Measurements from ENCODE around the gene SMIM32. TPM values are rescaled to one million over a fixed set of nuclear protein-coding genes. Genes with fewer than 3 reads are reported as not detected.

The SMIM32 gene
- total and polyA plus RNA-seq, 9 donors: 0.13 TPM; not detected in 8

- H3K27me3 ChIP-seq: peaks cover 2% of the 10 kb centered on the region
- peak overlapping the region; percentile 33 for H3K4me3 ChIP-seq
- no peak for DNase-seq
- no peak for TF ChIP-seq CTCF (IDR thresholded peaks at IDR 0.05)
- TF ChIP-seq POLR2A (IDR thresholded peaks at IDR 0.05): no peak
- TF ChIP-seq EP300 (IDR thresholded peaks at IDR 0.05): no peak
- no peak overlapping the region for H3K27ac ChIP-seq
- no peaks in the 10 kb centered on the region for H3K9me3 ChIP-seq
- H3K36me3 ChIP-seq: no peaks in the 10 kb centered on the region
- WGBS, 3 donors: 9 to 14% (median 11%) methylated on average over 44 of the region's 44 CpGs
- H3K4me1 ChIP-seq (ENCODE audit: insufficient read depth): peaks cover 4% of the 10 kb centered on the region
- intact Hi-C loops (cut with DNase I): no loop called here
Observed at GRCh38 chr5:136191304-136192014, 1.5 kb downstream of the SMIM32 start.

- Histone ChIP-seq H3K27ac (no peak overlapping the region), H3K4me1 (ENCODE audit: insufficient read depth) (peaks cover 4% of the 10 kb centered on the region), H3K27me3 (peaks cover 2% of the 10 kb centered on the region), H3K9me3 (no peaks in the 10 kb centered on the region), H3K36me3 (no peaks in the 10 kb centered on the region), H3K4me3 (no peak overlapping the region)
- DNase-seq: no peak
- intact Hi-C loops (cut with DNase I): no loop called here
- no peak for TF ChIP-seq EP300 (IDR thresholded peaks at IDR 0.05)
- TF ChIP-seq POLR2A (IDR thresholded peaks at IDR 0.05): no peak
- no peak for TF ChIP-seq CTCF (IDR thresholded peaks at IDR 0.05)
- WGBS, 3 donors: 4 to 22% (median 6%) methylated on average over 1 of the region's 1 CpG
Observed at GRCh38 chr5:136190904-136191303, 2.1 kb downstream of the SMIM32 start.

DNA sequence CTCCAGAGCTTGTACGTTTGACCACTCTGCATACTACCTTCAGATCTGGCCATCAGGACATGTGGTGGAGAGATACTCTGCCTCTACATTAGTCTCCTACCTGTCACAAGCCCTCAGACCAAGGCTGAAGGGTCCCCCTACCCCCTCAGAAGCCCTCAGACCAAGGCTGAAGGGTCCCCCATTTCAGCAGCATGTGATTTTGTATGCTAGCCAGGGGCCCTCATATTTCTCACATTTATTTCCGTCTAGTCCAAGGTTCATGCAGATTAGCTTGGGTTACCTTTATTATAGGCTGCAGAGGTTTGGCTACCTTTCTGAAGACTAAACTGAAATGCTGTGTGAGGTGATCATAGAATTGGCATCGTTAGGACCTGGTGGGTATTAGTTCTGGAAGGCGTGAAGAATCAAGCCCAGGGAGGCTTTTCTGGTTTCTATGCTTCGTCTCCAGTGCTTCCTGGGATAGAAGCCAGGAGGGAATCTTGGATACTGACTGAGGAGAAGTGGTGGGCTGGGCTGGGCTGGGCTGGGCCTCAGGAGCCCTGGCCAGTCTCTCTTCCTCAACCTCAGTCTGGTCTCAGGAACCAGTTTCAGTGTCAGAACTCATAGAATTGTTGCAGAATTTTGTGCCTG is 2.8 kb downstream of the SMIM32 start:
- WGBS, 3 donors: 19 to 26% (median 19%) methylated on average over 5 of the region's 5 CpGs
- H3K36me3 ChIP-seq: no peaks in the 10 kb centered on the region

DNA sequence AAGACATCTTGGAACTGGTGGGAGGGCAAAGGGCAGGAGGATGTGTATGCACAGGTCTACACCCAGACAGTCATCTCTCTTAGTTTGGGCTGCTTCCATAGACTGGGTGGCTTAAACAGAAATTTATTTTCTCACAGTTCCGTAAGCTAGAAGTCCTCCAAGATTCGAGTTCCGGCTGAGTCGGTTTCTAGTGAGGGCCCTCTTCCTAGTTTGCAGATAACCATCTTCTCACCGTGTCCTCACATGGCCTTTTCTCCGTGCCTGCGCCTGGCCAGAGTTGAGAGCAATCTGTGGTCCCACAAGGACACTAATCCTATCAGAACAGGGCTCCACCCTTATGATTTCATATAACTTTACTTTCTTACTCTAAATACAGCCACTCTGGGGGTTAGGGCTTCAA is 4.1 kb downstream of the SMIM32 start:
- Histone ChIP-seq H3K27me3 (peaks cover 2% of the 10 kb centered on the region), H3K4me3 (no peak overlapping the region), H3K36me3 (no peaks in the 10 kb centered on the region), H3K4me1 (ENCODE audit: insufficient read depth) (peaks cover 4% of the 10 kb centered on the region), H3K9me3 (no peaks in the 10 kb centered on the region), H3K27ac (no peak overlapping the region)
- 89 to 96% (median 92%) methylated on average over 7 of the region's 7 CpGs for WGBS, 3 donors
- intact Hi-C loops (cut with DNase I): no loop called here
- TF ChIP-seq CTCF (IDR thresholded peaks at IDR 0.05) (no peak), POLR2A (IDR thresholded peaks at IDR 0.05) (no peak), EP300 (IDR thresholded peaks at IDR 0.05) (no peak)
- DNase-seq: no peak

More for the DNA sequence above, 2.8 kb downstream of the SMIM32 start:
- intact Hi-C loops (cut with DNase I): no loop called here
- H3K9me3 ChIP-seq: no peaks in the 10 kb centered on the region
- H3K27ac ChIP-seq: no peak overlapping the region
- peaks cover 4% of the 10 kb centered on the region for H3K4me1 ChIP-seq (ENCODE audit: insufficient read depth)
- H3K27me3 ChIP-seq: peaks cover 2% of the 10 kb centered on the region
- no peak overlapping the region for H3K4me3 ChIP-seq
- TF ChIP-seq EP300 (IDR thresholded peaks at IDR 0.05) (no peak), CTCF (IDR thresholded peaks at IDR 0.05) (no peak), POLR2A (IDR thresholded peaks at IDR 0.05) (no peak)
- DNase-seq: no peak
